DOHH2 (cell line): ENCODE results near the gene CYTH4.

Experiments used
- H3F3A ChIP-seq: fragments of 200-600 bp; sonication (generic), shearing (Covaris generic); 2 replicates; pipeline ENCODE4 v1.6.0; 2016; ENCODE audit warnings: antibody characterized with exemption, mild to moderate bottlenecking; ENCODE audit not compliant: control insufficient read depth, insufficient read depth
- H3K27ac ChIP-seq: fragments of 200-600 bp; sonication (generic); 2 replicates; pipeline ENCODE4 v1.5.1; 2014; ENCODE audit warnings: low read depth, mild to moderate bottlenecking, low read length, moderate library complexity
- H3K27me3 ChIP-seq: fragments of 200-600 bp; sonication (generic); 2 replicates; pipeline ENCODE4 v1.6.1; 2014; ENCODE audit warnings: mild to moderate bottlenecking, low read length, mixed read lengths; ENCODE audit not compliant: control insufficient read depth
- H3K36me3 ChIP-seq: fragments of 200-600 bp; sonication (generic); 2 replicates; pipeline ENCODE4 v1.6.1; 2014; ENCODE audit warnings: mild to moderate bottlenecking, low read length, moderate library complexity, mixed read lengths; ENCODE audit not compliant: control insufficient read depth
- H3K4me1 ChIP-seq: fragments of 200-600 bp; sonication (generic); 2 replicates; pipeline ENCODE4 v1.6.1; 2014; ENCODE audit warnings: mild to moderate bottlenecking, low read length, mixed read lengths; ENCODE audit not compliant: control insufficient read depth
- H3K4me2 ChIP-seq: fragments of 200-600 bp; sonication (generic); 2 replicates; pipeline ENCODE4 v1.6.0; 2014; ENCODE audit warnings: mild to moderate bottlenecking, low read length, moderate library complexity
- H3K4me3 ChIP-seq: fragments of 200-600 bp; sonication (generic); 2 replicates; pipeline ENCODE4 v1.5.1; 2014; ENCODE audit warnings: mild to moderate bottlenecking, low read length, mixed read lengths
- H3K79me2 ChIP-seq: fragments of 200-600 bp; sonication (generic); 2 replicates; pipeline ENCODE4 v1.6.1; 2014; ENCODE audit warnings: mild to moderate bottlenecking, low read length, mixed read lengths; ENCODE audit not compliant: control insufficient read depth
- H3K9me2 ChIP-seq: fragments of 200-600 bp; sonication (generic); replicated peaks from 2 replicates; pipeline ENCODE4 v1.6.1; 2014; ENCODE audit warnings: mild to moderate bottlenecking, low read length, mixed read lengths; ENCODE audit not compliant: control insufficient read depth
- H3K9me3 ChIP-seq: fragments of 200-600 bp; sonication (generic); 2 replicates; pipeline ENCODE4 v1.6.1; 2014; ENCODE audit warnings: antibody characterized with exemption, low read length, mixed read lengths; ENCODE audit not compliant: control insufficient read depth, insufficient read depth
- H4K20me1 ChIP-seq: fragments of 200-600 bp; sonication (generic); 2 replicates; pipeline ENCODE4 v1.6.0; 2014; ENCODE audit warnings: low read depth, mild to moderate bottlenecking, antibody characterized with exemption, low read length, moderate library complexity; ENCODE audit not compliant: control insufficient read depth, insufficient read depth
- CTCF ChIP-seq: fragments of 200-600 bp; sonication (generic); IDR thresholded peaks from one replicate; pipeline ENCODE4 v1.5.1; 2014; ENCODE audit warnings: antibody characterized with exemption, mild to moderate bottlenecking, low read depth, low read length; ENCODE audit not compliant: poor library complexity, severe bottlenecking
- EZH2phosphoT487 ChIP-seq: fragments of 200-600 bp; sonication (generic); IDR thresholded peaks from 2 replicates; pipeline ENCODE4 v1.6.1; 2017; ENCODE audit warnings: borderline replicate concordance, mild to moderate bottlenecking, antibody characterized with exemption, low read length, moderate library complexity, mixed read lengths

The CYTH4 gene

DNA sequence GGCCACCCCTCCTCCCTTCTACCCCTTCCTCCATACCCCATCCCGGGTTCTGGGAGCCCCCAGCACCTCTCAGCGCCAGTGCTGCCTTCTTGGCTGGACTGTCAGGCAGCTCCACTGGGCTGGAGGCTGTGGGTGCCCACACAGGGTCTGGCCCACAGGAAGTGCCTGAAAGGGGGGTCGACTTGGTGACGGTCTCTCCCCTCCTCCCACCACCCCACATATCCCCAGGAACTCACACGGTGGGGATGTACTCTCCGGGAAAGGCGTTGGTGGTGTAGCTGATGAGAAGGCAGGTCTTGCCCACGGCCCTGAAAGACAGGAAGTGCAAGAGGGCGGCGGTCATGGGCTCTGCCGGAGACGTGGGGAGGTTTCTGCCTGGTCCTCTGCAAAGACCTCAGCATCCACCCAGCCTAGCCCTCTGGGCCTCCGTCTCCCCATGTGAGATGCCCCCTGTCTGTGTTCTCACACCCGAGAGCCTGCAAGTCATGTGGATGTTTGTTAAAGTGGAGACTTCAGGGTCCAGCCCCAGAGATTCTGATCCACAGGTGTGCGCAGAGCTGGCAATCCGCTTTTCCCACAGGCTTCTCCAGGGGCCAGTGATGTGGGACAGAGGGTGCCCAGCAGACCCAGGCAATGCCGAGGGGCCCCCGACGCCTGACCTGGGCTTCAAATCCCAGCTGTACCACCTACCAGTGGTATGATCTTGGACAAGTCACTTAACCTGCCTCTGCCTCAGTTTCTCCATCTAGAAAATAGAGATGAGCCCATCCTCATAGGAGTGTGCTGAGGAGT is 40.8 kb upstream of the CYTH4 start:
- Histone ChIP-seq H3K9me2 (no peaks in the 10 kb centered on the region), H3K4me1 (peaks cover 83% of the 10 kb centered on the region), H4K20me1 (no peaks in the 10 kb centered on the region), H3K27me3 (no peaks in the 10 kb centered on the region), H3F3A (peaks cover 16% of the 10 kb centered on the region), H3K9me3 (no peaks in the 10 kb centered on the region), H3K27ac (peak overlapping the region; percentile 93), H3K4me2 (peak overlapping the region; percentile 83), H3K4me3 (peak overlapping the region; percentile 93), H3K79me2 (peaks cover 64% of the 10 kb centered on the region), H3K36me3 (peaks cover 62% of the 10 kb centered on the region)
- TF ChIP-seq CTCF (no peak), EZH2phosphoT487 (no peak)

DNA sequence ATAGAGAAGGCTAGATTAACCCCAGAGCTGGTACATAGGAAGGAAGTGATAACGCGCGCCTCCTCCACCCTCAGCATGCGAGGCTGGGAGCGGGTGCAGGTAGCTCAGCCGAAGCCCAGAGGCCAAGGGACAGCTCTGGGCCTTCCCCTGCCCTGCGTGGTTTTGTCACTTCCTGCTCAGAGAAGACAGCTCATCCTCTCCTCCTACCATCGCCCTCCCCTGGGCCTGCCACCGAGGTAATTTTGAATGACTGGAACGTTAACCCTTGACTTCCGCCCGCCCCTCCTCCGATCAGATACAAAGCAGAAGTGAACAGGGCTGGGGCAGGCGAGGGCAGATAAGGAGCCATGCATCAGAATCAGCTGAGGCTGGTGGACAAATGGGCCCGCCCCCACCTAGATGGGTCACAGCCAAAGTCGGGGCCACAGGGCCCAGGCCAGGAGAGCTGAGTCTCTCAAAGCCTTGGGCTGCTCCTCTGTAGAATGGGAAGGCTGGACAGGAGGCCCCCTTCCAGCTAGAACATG is 39.9 kb upstream of the CYTH4 start:
- peaks cover 82% of the 10 kb centered on the region for H3K4me1 ChIP-seq
- peaks cover 59% of the 10 kb centered on the region for H3K79me2 ChIP-seq
- peak overlapping the region; percentile 83 for H3K4me2 ChIP-seq
- no peaks in the 10 kb centered on the region for H3K9me2 ChIP-seq
- no peaks in the 10 kb centered on the region for H3K9me3 ChIP-seq
- H3K36me3 ChIP-seq: peaks cover 56% of the 10 kb centered on the region
- H3K27me3 ChIP-seq: no peaks in the 10 kb centered on the region
- H3K4me3 ChIP-seq: peak overlapping the region; percentile 93
- no peak for TF ChIP-seq EZH2phosphoT487
- no peak for TF ChIP-seq CTCF
- H4K20me1 ChIP-seq: no peaks in the 10 kb centered on the region
- peaks cover 18% of the 10 kb centered on the region for H3F3A ChIP-seq
- H3K27ac ChIP-seq: peak overlapping the region; percentile 93

DNA sequence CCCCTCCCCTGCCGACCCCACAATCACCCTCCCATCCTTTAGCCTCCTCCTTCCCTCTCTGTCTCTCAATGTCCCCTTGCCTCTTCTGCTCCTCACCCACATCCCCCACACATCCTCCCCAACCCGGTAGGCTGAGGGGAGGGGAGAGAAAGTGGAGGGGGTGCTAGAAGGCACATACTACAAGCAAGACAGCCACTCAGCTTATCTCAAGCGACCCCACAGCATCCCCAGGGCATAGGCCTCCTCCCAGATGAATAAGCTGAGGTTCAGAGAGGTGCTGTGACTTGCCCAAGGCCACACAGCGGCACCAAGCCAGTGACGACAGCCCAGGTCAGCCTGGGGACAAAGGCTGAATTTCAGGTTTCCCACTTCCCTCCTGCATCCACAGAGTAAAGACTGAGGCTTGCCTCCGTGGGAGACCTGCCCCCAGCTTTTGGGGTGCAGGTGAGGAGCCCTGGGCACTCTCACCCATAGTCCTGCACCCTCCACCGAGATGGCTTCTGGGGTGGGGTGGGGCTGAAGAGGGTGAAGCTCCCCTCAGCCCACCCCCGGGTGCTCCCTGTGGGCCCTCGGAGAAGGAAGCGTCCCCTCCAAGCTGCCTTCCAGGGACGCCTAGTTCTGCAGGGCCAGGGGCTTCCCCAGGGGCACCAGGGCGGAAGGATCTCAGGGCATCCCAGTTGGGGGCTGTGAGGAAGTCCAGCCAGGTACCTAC is 38.8 kb upstream of the CYTH4 start:
- Histone ChIP-seq H4K20me1 (no peaks in the 10 kb centered on the region), H3K36me3 (peaks cover 46% of the 10 kb centered on the region), H3K4me3 (peak overlapping the region; percentile 93), H3K4me1 (peaks cover 83% of the 10 kb centered on the region), H3K27ac (peak overlapping the region; percentile 93), H3K9me3 (no peaks in the 10 kb centered on the region), H3K79me2 (peaks cover 53% of the 10 kb centered on the region), H3K9me2 (no peaks in the 10 kb centered on the region), H3K27me3 (no peaks in the 10 kb centered on the region), H3F3A (peaks cover 18% of the 10 kb centered on the region), H3K4me2 (peak overlapping the region; percentile 83)
- TF ChIP-seq EZH2phosphoT487 (no peak), CTCF (no peak)
